Stimulated activated CD8-positive, alpha-beta memory T cell treated with anti-CD3 and anti-CD28 coated beads, Interleukin-15, amount 100 ng/mL, for 24 hours (primary cell): Measurements from ENCODE around the gene GLT1D1.

ENCODE experiments used
- DNase-seq: peaks from one replicate; pipeline ENCODE4 v3.0.0-alpha.2; 2020; ENCODE audit warnings: low read depth

The GLT1D1 gene

GRCh38 chr12:128914908-128915563 lies 61.8 kb downstream of the GLT1D1 start:
- DNase-seq: no peak

- DNase-seq: no peak
Measured at GRCh38 chr12:128916425-128916824, 63.1 kb downstream of the GLT1D1 start.

GRCh38 chr12:128918481-128919260 lies 65.4 kb downstream of the GLT1D1 start:
- no peak for DNase-seq

GRCh38 chr12:128920468-128920867 lies 67.2 kb downstream of the GLT1D1 start:
- no peak for DNase-seq

GRCh38 chr12:128928361-128928760 lies 75.1 kb downstream of the GLT1D1 start:
- no peak for DNase-seq

- DNase-seq: no peak
Measured at GRCh38 chr12:128929057-128929456, 75.8 kb downstream of the GLT1D1 start.

GRCh38 chr12:128930606-128931005 lies 77.3 kb downstream of the GLT1D1 start:
- no peak for DNase-seq

GRCh38 chr12:128932521-128932920 lies 79.2 kb downstream of the GLT1D1 start:
- no peak for DNase-seq

GRCh38 chr12:128933039-128933438 lies 79.8 kb downstream of the GLT1D1 start:
- no peak for DNase-seq

- DNase-seq: no peak
Measured at GRCh38 chr12:128933926-128934325, 80.6 kb downstream of the GLT1D1 start.

GRCh38 chr12:128938886-128939285 lies 85.6 kb downstream of the GLT1D1 start:
- DNase-seq: no peak

GRCh38 chr12:128940090-128940888 lies 87.0 kb downstream of the GLT1D1 start:
- DNase-seq: no peak

GRCh38 chr12:128940974-128941373 lies 87.7 kb downstream of the GLT1D1 start:
- DNase-seq: no peak

GRCh38 chr12:128942960-128943477 lies 89.7 kb downstream of the GLT1D1 start:
- no peak for DNase-seq

GRCh38 chr12:128944956-128945355 lies 91.7 kb downstream of the GLT1D1 start:
- DNase-seq: no peak

GRCh38 chr12:128947209-128947608 lies 93.9 kb downstream of the GLT1D1 start:
- no peak for DNase-seq

GRCh38 chr12:128949086-128949485 lies 95.8 kb downstream of the GLT1D1 start:
- no peak for DNase-seq

- no peak for DNase-seq
Measured at GRCh38 chr12:128951448-128951847, 98.2 kb downstream of the GLT1D1 start.

GRCh38 chr12:128956755-128957154 lies 103.5 kb downstream of the GLT1D1 start:
- DNase-seq: no peak

GRCh38 chr12:128959901-128960300 lies 106.6 kb downstream of the GLT1D1 start:
- no peak for DNase-seq

- DNase-seq: no peak
Measured at GRCh38 chr12:128961308-128961902, 108.1 kb downstream of the GLT1D1 start.

- no peak for DNase-seq
Measured at GRCh38 chr12:128961957-128962356, 108.7 kb downstream of the GLT1D1 start.
